Measurements from ENCODE around the gene INSIG1.

The INSIG1 gene

DNA sequence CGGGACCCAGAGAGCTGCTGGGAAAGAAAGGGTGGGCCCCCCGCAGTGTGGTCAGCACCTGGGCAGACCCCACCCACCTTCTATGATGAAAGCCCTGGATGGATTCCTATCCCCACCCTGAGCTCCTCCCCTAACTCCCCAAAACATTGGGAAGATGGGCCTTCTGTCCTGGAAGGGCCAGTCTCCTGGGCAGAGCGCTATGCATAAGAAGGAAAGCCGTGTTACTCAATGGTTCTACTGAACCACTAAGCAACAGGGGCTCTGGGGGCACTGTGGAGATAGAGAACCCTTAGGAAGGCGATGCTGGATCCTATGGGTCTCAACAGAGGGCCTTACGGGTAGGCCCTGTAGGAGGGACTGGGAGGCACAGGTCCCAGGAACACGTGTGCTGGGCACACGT lies 30.7 kb upstream of the INSIG1 start:
- DNase-seq: no peak

DNA sequence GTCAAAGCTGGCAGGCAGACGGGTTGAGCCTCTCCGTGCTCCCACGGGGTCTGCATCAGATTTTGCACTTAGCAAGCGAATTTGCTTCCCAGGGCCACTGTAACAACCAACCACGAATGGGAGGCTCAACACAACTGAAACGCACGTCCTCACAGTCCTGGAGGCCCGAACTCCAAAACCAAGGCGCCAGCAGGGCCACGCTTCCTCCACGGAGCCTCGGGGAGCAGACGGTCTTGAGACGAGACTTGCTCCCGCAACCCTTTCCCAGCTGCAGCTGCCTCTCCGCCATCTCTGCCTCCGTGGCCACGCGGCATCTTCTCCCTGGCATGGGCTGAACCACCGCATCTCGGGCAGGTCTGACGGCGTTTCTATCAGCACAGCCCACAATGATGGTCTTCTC lies 30.2 kb upstream of the INSIG1 start:
- DNase-seq: no peak

GRCh38 chr7:155268211-155268610 lies 29.5 kb upstream of the INSIG1 start:
- DNase-seq: no peak

DNA sequence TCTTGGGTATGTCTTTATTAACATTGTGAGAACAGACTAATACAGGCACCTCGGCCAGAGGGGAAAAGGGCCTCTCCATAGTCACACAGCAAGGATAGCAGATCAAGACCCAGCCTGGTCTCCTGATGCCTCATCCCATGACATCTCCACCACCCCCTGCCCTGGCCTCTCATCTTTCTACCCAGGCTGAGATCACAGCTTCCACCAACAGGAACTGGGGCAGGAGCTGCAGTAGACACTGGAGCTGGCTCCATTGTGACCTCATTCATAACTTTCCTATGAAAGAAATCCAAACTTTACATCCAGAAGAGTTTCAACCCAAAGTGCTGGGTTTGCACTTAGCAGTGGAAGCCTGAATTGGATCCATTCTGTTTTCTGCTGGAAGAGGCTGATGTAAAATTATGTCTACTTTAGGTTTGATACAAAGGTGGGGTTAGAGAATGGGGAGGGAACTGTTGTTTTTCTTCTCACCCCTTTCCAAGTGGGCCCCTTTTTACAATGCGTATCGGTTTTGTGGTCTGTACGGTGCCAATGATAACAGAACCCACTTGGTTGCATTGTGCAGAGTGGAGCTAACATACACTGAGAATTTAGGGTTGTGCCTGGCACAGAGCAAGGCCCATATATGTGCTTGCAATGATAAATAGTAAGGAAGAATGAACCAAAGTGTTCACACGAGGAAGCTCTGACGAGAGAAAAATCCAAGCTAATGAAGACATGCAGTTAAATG lies 28.6 kb upstream of the INSIG1 start:
- no peak for DNase-seq

GRCh38 chr7:155269766-155270585 lies 27.7 kb upstream of the INSIG1 start:
- DNase-seq: no peak

- no peak for DNase-seq
Measured at GRCh38 chr7:155270861-155271260, 26.8 kb upstream of the INSIG1 start.

GRCh38 chr7:155274633-155275355 lies 22.9 kb upstream of the INSIG1 start:
- DNase-seq: no peak

GRCh38 chr7:155276042-155276799 lies 21.5 kb upstream of the INSIG1 start:
- no peak for DNase-seq

DNA sequence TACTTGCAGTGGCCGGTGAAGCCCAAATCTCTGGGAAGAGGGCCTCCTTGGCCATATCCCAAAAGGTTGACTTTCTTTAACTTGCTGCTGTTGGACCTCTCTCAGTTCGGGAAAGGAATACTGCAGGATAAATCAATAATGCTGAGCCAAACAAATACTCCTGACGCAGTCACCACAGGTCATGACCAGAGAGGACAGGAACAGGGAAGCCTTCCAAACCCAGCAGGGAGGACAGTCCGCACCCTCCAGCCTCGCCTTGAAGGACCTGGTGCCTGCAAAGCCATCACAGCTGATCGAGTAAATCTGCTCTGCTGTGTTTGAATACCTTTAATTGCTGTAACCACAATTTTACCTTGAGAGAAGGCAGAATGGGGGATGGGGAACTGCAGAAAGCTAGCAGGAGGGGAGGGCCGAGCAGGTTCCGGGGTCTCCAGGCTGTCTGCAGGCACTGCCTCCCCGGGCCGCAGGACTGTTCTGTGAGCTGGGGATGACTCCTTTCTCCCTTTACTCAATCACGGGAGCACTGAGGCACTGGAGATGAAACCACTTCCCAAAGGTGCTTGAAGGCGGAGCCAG lies 20.8 kb upstream of the INSIG1 start:
- no peak for DNase-seq

GRCh38 chr7:155277385-155277994 lies 20.2 kb upstream of the INSIG1 start:
- DNase-seq: no peak

- DNase-seq: no peak
Measured at GRCh38 chr7:155278921-155279320, 18.8 kb upstream of the INSIG1 start.

GRCh38 chr7:155279787-155280445 lies 17.8 kb upstream of the INSIG1 start:
- no peak for DNase-seq

- DNase-seq: no peak
Measured at GRCh38 chr7:155280446-155281397, 17.0 kb upstream of the INSIG1 start.

GRCh38 chr7:155281398-155281969 lies 16.2 kb upstream of the INSIG1 start:
- no peak for DNase-seq

GRCh38 chr7:155282671-155283070 lies 15.0 kb upstream of the INSIG1 start:
- no peak for DNase-seq

GRCh38 chr7:155283565-155284194 lies 14.0 kb upstream of the INSIG1 start:
- DNase-seq: no peak

DNA sequence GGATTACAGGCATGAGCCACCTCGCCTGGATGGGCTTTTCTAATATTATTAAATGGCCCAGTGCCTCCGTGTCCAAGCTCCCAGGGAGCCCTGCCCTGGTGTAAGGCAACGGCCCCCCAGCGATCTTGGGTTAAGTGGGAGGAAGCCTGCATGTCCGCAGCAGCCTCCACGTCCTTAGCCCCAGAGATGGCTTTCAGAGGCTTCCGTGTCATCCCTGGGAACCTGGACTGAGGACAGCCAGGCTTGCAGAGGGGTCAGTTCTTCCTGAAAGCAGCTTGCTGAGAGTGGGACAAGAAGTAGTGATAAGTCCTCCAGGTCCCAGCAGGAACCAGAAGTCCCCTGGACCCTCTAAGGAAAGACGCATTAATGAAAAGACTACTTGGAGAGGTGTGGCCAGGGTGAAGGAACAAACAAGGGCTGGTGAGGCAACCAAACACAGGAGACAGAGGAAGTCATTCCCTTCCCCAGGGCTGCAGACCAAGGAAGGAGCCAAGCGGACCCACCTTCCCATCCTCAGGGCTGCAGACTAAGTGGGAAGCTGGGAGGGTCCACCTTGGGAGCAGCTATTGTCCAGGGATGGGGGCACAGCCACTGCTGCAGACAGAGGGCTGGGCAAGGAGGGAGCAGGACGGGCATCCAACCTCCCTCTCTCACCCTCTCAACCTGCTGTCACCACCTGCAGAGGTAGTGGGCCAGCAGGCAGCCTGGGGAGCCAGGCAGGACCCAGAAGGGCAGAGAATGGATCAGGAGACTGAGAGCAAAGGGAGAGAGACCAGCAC lies 13.0 kb upstream of the INSIG1 start:
- no peak for DNase-seq

- DNase-seq: no peak
Measured at GRCh38 chr7:155285423-155285822, 12.3 kb upstream of the INSIG1 start.

DNA sequence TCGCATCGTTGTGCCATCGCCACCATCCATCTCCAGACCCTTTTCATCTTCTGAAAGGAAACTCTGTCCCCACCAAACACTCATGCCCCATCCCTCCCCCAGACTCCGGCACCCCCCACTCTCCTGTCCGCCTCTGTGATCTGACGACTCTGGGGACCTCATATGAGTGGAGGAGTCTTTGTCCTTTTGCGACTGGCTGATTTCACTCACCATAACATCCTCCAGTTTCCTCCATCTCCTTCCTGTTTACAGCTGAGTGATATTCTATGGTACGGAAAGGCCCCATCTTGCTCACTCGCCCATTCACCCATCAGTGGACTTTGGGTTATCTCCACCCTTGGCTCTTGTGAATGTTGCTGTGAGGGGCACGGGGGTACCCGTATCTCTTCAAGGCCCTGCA lies 11.8 kb upstream of the INSIG1 start:
- no peak for DNase-seq

All from NCI-H1417 treated with DMSO at 0.1 percent for 48 hours (cell line).